SH-SY5Y (cell line): ENCODE results near the gene CEP70.

Source experiments
- GATA2 ChIP-seq: IDR thresholded peaks from 2 replicates; pipeline ENCODE4 v1.6.1; 2011; ENCODE audit warnings: mild to moderate bottlenecking, low read depth, low read length
- GATA3 ChIP-seq: IDR thresholded peaks from 2 replicates; pipeline ENCODE4 v1.6.1; 2011; ENCODE audit warnings: low read depth, mild to moderate bottlenecking, low read length, moderate library complexity

DNA sequence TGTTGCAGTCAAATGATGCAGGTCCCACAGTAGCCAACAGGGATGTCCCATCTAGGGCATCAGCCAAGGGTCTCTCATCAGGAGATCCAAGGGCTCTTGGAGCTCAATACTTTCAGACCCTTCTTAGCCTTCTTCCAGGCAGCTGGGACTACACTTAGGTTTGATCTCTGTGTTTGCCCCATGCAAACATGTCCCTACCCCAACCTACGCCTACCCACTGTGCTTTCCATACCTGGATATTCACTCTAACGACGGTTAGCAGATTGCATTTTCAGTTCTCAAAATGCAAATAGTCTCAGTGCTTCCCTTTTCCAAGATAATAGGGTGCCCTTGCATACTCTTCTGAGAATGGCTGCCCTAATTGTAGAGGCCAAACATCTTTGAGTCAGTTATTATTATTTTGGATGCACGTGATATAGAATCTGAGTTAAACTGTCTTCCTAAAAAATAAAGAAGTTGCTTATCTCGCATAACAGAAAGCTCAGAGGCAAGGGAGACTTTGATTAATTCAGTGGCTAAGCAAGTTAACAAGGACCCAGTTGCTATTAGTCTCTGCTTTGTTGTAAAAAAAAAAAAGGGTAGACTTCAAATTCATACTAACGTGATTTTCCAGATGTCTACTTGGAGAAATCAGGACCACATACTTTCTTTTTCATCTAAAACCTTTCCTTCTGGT is 1.0 kb upstream of the CEP70 start:
- no peak for TF ChIP-seq GATA2
- no peak for TF ChIP-seq GATA3
